Dermis blood vessel endothelial cell (primary cell): ENCODE results near the gene SMCO2. TPM values are rescaled to one million over a fixed set of nuclear protein-coding genes. Genes with fewer than 3 reads are reported as not detected.

Experiments
- DNase-seq: peaks from one replicate; pipeline ENCODE4 v3.0.0; 2010
- total RNA-seq: library from RNA; depleted of rRNA; stranded (reverse); fragments of >200 nt; gene quantifications from 2 replicates; pipeline ENCODE4 v1.2.3, GENCODE V29; 2014

The SMCO2 gene
- 0.23 and 0.34 TPM in 2 replicates for total RNA-seq

DNA sequence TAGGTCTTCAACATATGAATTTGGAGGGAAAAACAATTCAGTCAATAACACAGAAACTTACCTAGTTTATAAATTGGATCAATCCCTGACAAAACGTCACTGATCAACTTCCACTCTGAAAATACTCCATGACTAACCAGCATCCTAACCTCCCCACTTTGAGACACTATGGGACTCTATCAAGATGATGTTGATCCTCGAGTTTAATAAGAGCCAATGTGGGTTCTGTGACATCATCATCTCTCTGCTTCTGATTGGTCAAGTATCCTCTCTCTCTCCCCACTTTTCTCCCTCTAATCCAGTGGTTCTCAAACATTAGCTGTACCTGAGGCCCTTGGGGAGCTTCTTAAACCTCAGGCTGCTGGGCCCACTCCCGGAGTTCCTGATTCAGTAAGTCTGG lies at the start of gene SMCO2:
Gene SMCO2 (plus strand): TSS at position 301 of the 400 bp plus-strand sequence. CDS start 23,896 bp downstream, outside the sequence.
- DNase-seq = no peak

DNA sequence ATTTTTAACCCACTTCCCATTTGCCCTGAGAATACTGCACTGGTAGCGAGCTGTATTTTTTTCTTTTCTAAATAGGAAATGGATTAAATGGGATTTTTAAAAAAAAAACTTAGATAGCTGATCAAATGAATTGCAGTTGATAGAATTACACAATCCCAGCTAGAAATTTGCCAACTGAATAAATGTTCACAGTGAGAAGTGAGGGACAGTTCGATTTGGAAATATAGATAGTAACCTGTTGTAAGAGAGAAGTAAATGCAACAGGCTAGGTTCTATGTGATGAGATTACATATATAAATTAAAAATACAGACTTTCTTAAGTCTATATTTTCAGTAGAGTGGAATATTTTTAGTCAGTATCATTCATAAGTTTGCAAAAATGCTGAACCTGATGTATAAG lies 48.1 kb upstream of the SMCO2 start:
- DNase-seq = no peak

DNA sequence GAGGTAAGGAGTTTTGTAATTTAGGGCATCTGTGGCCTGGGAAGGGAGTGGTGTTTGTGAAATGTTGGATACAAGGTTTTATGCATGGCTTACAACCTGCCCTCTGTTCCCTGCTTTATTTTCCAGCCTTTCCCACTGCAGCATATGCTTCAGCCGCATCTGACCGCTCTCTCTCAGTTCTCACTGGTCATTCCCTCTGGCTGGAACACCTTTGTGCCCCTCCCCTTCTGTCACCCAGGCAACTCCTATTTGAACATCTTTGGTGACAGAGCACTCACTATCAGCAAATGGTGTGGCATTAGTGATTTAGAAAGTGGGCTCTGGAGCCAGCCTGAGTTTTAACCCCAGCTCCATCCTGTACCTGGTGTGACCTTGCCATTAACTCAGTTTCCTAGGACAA lies 47.5 kb upstream of the SMCO2 start:
- no peak for DNase-seq

DNA sequence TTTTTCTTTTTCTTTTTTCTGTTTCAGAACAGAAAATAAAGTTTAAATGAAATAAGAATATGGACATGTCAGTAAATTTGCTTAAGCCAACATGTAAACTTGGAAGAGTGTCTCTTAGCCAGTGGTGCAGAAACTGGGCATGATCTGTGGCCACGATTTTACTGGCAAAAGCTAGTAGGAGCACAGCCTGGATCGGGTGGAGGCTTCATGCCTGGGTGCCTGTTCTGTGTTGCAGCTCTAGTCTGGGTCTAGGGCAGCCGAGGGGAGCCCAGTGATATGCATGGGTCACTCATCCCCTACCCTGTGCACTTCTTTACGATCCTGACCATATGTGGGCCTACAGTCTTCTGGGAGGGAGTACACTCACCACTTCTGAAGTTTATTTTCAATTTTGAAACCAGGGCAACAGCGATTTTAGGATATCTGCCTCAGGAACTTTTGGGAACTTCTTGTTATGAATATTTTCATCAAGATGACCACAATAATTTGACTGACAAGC lies 45.6 kb upstream of the SMCO2 start:
- no peak for DNase-seq

DNA sequence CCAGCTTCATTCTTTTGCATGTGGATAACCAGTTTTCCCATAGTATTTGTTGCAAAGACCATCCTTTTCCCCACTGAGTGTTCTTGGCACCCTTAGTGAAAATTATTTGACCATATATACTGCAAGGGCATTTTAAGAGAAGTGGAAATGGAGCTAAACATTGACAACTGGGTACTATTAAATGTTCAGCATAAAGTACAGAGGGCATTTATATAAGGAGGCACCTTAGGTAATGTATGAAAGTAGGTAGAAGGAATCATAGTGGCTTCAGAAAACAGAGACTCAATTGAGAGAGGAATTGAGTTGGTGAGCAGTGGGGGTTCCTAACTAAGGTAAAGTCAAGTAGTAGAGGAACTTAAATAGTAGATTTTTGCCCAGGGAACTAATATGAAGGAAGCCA lies 34.5 kb upstream of the SMCO2 start:
- no peak for DNase-seq

DNA sequence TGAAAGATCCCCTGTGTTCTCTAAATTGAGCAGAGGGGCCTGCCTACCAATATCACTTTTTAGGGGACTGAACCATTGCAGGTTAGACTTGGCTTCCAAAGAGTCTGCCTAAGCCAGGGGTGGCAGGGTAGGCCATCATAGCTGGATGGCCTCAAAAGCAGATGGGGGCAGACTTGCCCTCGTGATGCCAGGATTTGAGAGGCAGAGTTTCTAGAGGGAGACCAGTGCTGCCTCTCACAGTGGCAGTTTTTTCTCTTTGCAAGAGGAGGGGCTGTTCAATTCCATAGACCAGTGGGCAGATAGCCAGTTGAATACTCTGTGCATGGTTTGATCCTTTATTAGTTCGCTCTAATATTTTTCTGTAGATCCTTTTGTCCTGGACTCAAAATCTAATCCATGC lies 23.8 kb upstream of the SMCO2 start:
- DNase-seq = no peak

DNA sequence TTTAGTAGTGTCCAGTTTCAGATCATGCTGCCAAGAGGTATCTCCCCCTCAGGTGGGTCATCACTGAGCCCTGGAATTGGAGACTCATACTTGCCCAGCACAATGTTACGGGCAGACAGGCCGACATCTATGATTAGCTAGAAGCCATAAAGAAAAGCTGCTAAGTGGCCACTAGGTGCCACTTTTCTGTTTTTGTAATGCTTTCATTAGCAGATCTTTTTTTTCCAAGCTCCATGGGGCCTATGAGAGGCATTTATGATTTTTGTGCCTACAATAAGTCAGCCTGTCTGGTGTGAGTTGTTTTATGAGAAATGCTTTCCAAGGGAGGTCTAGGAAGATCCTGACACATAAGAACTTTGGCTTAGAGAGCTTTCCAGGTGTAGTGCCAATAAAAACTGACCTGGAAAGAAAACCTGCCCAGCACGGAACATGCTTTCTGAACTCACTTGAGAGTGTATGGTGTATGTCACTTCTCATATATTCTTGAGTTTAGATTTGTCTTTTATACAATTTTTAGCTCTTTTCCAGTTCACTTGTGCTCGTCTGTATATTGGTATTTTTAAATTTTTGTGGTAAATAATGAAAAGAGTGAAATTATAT lies 21.8 kb upstream of the SMCO2 start:
- DNase-seq = peak; percentile 78

DNA sequence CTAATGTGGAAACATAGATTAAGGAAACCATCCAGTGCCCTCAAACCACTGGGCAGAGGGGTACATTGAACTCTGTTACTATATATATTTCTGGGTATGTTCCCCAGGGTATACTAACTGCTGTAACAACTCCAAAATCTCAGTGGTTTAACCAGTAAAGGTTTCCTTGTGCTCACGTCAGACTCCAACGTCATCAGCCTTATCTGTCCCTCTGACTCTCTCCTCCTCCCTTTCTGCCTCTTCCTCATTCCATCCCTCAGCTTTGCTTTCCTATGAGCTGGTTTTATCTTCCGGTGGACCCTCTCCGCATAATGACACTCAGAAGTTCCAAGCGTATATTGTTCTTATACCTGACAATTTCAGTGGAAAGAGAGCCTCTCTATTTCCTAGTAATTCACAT lies 21.2 kb upstream of the SMCO2 start:
- DNase-seq = no peak

DNA sequence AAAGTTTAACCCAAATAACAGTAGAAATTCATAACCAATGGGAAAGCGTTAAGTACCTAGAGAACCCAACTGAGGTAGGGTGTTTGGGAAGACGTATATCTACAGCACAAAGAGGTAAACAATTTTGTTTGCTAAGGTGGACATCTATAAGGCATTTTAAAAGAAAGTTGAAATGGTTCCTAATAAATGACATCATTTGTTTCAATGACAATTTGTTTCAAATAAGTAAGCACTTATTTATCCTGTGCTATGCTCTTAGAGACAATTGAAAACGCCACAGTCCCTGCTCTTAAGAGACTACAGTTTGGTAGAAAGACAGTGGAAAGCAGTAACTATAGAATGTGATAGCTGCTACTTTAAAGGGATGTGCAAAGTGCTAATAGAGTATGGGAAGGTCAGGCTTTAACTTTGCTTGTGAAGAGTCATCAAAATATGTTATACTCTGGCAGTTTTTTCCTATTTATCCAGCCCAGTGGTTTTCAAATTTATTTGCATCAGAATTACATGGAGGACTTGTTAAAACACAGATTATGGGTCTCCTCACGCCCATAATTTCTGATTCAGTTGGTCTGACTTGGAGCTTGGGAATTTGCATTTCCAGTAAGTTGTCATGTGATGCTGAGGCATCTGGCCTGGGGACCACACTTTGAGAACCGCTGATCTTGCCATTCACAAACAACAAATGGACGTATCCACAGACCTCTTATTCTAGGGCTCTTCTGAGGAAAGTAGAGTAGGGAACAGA lies 19.6 kb upstream of the SMCO2 start:
- no peak for DNase-seq

DNA sequence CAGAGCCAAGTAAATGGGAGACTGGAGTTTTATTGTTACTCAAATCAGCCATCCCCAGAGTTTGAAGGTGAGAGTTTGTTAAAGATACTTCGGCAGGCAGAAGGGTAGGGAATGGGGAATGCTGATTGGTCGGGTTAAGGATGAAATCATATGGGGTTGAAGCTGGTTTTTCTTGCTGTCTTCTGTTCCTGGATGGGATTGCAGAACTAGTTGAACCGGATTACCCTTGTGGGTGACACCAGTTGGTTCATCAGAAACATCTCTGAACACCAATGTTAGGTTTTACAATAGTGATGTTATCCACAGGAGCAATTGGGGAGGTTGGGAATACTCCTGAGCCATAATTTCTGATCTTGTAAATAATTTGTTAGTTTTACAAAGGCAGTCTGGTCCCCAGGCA lies 18.7 kb upstream of the SMCO2 start:
- no peak for DNase-seq

DNA sequence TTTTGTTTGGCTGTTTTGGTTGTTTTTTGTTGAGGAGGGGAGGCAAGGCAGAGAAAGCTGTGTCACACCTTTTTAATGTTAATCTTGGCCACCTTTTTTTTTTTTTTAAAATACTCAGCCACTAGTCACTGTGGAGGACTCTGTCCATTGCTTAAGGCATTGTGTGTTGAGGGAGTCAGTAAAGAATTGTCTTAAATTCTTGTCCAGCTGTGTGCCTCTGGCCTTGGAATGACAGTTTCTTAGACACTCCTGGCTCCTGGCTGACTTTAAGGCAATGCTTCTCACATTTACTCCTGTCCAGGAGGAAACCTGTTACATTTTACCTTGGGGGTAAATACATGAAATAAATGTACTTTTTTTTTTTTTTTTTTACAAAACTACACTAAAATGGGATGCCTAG lies 18.1 kb upstream of the SMCO2 start:
- no peak for DNase-seq

DNA sequence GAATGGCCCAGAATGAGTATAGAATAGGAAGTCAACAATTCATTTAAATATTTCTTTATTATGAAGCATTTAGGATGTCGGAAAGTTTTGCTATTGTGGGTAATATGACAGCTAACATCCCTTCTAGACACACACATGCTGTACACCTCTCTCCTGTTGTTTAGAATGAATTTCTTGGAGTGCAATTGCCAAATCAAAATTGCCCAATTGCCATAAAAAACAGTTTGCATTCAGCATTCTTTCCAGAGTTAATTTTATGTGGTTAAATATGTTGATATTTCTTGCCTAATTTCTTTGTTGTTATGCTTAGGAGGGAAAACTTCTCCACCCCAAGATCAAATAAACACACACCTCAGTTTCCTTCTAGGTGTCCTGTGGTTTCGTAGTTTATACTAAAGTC lies 16.9 kb upstream of the SMCO2 start:
- DNase-seq = no peak

DNA sequence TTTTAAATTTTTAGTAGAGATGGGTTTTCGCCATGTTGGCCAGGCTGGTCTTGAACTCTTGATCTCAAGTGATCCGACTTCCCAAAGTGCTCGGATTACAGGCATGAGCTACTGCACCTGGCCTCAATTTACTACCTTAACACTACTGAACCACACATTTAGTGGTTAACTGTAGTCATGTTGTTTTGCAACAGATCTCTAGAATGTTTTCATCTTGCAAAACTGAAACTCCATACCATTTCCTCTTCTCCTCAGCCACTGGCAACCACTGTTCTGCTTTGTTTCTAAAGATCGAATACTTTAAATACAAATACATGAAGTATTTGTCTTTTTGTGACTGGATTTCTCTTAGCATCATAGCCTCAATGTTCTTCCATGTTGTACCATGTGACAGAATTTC lies 15.4 kb upstream of the SMCO2 start:
- DNase-seq = no peak

DNA sequence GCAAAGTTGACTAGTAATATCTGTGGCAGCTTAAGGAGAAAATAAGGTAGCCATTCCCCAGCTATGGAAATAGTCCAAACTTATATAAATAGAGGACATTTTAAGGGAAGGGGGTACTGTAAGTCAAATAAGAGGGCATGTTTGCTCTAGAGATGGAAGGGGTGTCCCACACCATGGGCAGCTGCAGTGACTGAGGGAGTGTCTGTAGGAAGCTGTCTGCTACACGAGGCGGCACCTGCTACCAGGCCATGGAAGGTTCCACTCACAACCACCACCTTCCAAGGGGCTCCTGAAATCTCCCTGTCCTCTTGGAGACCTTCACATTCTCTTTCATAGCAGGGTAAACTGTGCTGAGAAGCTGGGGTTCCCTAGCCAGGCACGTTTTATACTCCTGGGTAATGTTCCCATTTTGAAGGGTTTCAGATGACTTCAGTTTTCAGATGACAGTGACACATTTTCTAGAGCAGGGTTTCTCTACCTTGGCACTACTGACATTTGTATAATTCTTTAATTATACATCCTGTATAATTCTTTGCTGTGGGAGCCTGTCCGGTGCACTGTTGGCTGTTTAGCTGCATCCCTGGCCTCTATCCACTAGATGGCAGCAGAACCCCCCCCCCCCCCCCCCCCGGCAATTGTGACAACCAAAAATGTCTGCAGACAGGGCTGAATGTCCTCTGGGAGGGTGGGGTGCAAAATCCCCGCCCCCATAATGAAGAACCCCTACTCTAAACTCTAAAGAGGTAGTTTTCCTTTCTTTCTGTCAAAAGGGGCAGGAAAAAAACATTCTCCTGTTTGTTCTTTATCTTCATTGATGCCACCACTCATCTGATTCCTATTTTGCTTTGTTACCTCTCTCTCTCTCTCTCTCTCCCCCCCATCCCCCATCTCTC lies 11.6 kb upstream of the SMCO2 start:
- DNase-seq = peak; percentile 38

DNA sequence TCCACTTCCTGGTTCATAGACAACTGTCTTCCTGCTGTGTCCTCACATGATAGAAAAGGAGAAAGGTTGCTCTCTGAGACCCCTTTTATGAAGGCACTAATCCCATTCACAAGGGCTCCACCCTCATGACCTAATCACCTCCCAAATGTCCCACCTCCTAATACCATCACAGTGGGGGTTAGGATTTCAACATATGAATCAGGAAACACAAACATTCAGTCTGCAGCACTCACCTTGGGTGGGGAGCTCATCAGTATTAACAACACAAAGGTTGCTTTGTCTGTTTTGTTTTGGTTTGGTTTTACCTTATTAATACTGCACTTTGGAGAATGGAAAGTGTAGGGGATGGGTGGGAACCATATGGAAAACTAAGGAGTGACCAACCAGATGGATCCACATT lies 10.5 kb upstream of the SMCO2 start:
- DNase-seq = no peak

DNA sequence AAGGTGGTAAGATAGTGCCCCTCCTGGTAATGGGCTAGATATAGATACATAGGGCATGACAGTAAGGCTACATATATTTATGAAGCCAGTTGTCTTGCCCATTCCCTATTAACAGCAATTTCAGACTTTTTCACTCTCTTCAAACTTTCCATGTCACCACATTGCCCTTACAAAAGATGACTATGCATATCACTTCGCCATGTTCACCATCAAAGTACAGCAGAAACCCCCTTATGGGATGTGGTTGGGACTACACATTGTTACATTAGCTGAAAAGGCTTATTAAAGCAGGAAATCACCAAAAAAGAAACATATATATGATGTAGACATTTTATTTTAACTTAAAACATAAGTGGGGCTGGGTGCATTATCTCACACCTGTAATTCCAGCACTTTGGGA lies 9.8 kb upstream of the SMCO2 start:
- DNase-seq = no peak

DNA sequence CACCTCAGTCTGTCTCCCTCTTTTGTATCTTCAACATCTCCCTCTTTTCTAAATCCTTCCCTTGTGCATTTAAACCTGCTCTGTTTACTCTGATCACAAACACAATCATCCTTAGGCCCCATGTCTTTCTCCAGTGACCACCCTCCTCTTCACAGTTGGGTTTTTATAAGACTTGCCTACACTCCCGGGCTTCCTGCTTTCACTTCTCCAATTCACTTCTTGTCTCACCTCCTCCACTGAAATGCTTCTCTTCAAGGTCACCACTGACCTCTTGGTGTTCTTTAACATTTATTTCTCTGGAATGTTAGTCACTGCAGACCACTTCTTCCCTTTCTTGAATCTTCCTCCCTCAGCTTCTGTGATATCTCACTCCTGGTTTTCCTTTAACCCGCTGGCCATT lies 8.7 kb upstream of the SMCO2 start:
- DNase-seq = no peak

DNA sequence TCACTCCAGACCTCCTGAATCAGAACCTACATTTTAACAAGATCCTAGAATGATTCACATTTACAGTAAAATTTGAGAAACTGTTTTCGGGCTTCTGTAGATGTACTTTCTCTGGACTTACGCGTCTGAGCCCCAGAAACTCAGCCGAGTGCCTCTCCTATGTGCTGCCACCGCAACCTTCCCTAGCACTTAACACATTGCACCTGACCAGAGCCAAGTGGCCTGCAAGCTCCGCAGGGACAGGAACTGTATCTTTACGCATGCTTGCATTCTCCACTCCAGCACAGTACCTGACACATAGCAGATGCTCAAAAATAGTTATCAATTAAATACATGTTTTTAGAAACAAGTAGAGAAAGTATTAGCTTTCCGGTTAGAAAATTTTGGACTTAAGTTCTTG lies 1.2 kb downstream of the SMCO2 start:
- DNase-seq = no peak

DNA sequence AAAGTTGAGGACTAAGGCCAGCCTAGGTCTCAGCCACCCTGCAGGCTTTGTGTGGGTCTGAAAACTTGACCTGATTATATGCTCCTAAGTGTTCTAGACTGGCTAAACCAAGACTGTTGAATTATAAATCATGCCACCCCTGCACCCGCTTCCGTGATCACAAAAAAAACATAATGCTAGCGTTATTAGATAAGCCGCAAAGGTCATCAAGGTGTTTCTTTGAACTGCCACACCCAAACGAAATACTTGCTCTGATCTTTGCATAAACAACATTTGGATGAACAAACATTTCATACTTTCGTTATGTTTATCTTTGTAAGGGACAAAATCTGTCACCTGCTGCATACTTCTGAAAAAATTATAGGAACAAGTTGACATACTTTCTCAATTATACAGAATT lies 2.5 kb downstream of the SMCO2 start:
- DNase-seq = no peak

DNA sequence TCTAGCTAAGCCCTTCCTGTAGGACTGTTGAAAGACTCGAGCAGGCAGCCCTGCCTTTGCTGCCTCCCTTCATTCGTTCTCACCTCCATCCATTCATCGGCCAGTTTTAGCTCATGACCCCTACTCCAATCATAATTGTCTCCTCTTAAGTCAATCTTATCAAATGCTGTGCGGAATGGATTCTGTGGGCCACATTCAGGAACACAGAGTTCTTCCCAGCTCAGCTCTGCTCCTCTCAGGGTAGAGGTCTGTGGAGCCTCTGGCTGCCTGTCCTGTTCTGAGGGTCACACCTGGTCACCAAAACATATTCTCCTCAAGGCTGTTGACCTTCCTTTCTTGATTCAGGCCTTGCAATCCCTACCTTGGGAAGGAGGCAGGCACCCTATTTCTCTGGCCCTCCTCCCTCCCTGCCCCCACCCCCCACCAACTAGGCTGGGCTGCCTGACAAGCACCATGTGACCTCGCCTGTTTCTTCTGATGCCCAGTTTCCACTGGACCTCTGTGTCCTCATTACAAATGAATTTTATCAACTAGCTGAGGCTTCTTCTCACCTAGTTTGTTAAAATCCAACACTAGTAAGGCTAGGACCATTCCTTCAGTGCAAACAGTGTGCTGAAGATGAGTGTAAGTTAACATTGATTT lies 3.5 kb downstream of the SMCO2 start:
- DNase-seq = no peak

DNA sequence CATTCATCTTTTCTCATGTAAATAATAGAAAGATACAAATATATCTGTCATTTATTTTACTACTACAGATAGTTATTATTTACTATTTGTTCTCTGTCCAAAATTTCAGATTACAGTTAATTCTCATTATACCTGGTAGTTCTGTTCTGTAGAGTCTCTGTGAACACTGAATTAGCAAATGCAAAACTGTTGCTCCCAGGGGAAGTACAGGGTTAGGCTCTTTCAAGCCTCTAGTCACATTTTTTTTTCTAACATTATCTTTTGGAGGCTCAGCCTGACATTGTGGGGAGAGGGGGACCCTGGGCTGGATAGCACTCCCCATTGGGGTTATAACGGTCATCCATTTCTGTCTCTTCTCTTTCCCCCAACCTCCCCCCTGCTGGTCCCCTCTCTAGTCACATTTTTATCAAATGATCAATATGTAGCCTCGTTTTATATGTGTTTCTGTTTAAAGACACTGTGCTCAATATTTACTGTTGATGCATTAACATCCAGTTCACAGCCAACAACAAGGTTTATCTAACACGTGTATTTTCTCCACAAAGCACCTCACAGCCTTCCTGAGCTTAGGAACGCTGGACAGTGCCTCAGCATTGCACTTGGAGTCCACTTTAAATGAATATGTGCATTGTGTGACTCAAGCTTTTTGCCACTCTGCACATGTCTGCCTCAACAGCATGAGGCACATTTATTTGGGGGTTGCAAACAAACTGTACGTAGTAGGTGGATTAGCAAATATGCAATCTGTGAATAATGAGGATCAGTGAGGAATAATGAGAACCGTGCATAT lies 4.7 kb downstream of the SMCO2 start:
- DNase-seq = no peak

DNA sequence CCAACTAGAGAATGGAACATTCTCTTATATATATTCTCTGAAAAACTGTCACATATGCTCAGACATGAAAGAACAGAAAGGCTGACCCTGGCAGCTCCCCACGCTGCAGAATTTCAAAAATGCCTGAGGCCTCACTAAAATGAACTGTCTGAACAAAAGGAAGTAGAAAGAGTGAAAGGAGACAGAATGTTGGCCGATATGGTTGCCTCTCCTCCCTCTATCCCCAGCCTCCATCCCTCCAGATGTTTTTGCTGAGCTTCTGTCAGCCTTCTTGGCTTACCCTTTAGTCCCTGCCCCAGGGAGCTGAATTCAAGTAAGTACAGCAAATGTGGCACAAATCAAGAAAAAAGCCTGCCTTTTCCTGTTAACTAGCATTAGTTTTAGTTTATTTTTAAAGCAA lies 6.9 kb downstream of the SMCO2 start:
- DNase-seq = no peak
